ENCODE measurements around the gene TMEM92.
"Not testable (repeated sequence)": the region's sequence is repeated elsewhere in the genome, so short reads cannot be mapped to it uniquely, and the experiment has no call there.

Gene TMEM92

DNA sequence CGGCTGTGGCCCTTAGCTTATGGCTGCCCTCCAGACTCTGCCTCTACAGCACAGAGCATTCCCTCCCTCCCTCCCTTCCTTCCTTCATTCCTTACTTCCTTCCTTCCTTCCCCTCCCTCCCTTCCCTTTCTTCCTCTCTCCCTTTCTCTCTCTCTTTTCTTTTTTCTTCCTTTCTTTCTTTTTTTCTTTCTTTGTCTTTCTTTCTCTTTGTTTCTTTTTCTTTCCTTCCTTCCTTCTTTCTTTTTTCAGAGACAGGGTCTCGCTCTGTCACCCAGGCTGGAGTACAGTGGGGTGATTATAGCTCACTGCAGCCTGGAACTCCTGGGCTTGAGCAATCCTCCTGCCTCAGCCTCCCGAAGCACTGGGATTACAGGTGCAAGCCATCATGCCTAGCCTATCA is 11.7 kb downstream of the TMEM92 start:
- in situ Hi-C loops (cut with MboI; ENCODE audit: low sequenced_read_pairs, unreplicated experiment) = no loop called here
- TF ChIP-seq, protein P1, sequence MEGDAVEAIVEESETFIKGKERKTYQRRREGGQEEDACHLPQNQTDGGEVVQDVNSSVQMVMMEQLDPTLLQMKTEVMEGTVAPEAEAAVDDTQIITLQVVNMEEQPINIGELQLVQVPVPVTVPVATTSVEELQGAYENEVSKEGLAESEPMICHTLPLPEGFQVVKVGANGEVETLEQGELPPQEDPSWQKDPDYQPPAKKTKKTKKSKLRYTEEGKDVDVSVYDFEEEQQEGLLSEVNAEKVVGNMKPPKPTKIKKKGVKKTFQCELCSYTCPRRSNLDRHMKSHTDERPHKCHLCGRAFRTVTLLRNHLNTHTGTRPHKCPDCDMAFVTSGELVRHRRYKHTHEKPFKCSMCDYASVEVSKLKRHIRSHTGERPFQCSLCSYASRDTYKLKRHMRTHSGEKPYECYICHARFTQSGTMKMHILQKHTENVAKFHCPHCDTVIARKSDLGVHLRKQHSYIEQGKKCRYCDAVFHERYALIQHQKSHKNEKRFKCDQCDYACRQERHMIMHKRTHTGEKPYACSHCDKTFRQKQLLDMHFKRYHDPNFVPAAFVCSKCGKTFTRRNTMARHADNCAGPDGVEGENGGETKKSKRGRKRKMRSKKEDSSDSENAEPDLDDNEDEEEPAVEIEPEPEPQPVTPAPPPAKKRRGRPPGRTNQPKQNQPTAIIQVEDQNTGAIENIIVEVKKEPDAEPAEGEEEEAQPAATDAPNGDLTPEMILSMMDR (IDR thresholded peaks at IDR 0.05; ENCODE audit: borderline replicate concordance, control extremely low read depth, extremely low read depth, insufficient read depth, missing control alignments) = no peak
- no peak for DNase-seq (ENCODE audit: low spot score)

DNA sequence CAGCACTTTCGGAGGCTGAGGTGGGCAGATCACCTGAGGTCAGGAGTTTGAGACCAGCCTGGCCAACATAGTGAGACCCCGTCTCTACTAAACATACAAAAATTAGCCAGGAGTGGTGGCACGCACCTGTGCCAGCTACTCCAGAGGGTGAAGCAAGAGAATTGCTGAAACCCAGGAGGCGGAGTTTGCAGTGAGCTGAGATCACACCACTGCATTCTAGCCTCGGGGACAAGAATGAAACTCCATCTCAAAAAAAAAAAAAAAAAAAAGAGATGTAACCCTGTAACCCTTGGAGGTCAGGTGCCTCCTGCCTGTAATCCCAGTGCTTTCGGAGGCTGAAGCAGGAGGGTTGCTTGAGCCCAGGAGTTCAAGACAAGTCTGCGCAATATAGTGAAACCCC is 13.0 kb downstream of the TMEM92 start:
- in situ Hi-C loops (cut with MboI; ENCODE audit: low sequenced_read_pairs, unreplicated experiment); DNase-seq (ENCODE audit: low spot score): not testable (repeated sequence)

DNA sequence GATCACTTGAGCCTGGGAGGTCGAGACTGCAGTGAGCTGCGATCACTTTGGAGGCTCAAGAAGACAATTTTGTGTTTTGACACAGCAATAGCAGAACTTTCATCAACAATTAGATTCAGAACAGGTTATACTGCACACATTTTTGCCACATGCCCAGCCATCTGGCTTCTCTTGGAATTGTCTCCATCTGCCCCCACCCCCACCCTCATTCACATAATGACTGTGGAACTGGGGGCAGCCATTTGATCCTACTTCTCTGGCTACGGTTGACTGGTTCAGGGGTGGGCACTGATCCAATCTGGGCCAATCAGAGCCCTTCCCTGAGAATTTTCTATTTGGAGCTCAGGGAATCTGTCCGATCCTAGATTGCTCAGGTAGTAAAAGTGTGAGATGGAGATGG is 14.0 kb downstream of the TMEM92 start:
- TF ChIP-seq, protein P1 (IDR thresholded peaks at IDR 0.05; ENCODE audit: borderline replicate concordance, control extremely low read depth, extremely low read depth, insufficient read depth, missing control alignments) = no peak
- in situ Hi-C loops (cut with MboI; ENCODE audit: low sequenced_read_pairs, unreplicated experiment) = no loop called here
- no peak for DNase-seq (ENCODE audit: low spot score)

DNA sequence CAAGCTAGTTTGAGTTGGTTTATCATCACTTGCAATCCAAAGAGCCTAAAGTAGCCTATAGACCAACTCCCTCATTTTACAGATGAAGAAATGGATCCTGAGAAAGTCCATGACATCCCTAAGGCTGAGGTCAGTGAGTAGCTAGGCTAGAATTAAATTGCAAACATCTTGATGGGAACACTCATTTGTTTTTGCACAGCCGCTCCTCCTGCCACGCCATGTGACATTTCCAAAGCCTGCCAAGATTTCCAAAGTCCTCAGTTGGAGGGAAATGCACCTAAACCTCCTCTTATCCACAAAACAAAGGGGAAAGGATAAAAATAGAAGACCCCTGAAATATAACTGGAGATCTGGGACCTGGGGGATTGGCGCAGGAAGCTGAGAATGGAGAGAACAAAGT is 15.0 kb downstream of the TMEM92 start:
- in situ Hi-C loops (cut with MboI; ENCODE audit: low sequenced_read_pairs, unreplicated experiment) = no loop called here
- DNase-seq (ENCODE audit: low spot score) = no peak
- TF ChIP-seq, protein P1 (IDR thresholded peaks at IDR 0.05; ENCODE audit: borderline replicate concordance, control extremely low read depth, extremely low read depth, insufficient read depth, missing control alignments) = no peak

DNA sequence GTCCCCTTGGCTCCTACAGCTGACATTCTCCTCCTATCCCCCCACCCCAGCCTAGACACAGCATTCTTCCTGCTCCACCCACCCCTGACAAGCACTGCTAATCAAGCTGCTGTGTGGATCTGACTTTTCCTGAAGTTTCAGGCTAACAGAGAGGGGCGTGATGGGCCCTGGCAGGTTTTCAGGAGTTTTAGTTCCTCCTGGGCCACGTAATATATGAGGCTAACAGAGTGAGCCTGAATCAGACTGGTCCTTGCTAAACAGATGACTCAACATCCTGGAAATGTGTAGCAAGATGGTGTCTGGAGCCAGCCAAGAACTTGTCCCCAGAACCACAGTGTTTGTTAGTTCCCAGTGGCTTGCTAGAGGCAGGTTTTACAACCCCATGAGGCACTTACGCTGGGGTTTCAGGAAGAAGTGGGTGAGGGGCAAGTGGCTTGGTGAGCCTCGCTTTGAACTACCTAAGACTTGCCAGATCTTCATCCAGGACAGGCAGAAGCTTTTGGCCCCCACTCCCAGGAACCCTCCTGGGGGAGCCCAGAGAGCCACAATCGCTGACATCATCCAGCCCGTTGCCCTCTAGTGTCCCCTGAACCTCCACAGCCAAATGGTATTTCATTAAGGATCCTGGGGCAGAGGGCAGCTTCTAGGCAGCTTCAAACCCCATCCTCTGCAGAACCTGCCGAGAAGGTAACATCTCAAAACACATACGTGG is 15.9 kb downstream of the TMEM92 start:
- in situ Hi-C loops (cut with MboI; ENCODE audit: low sequenced_read_pairs, unreplicated experiment) = loop anchor here (10.0 kb wide), 1 partner anchor 95 kb away; no protein-coding TSS in a partner anchor
- TF ChIP-seq, protein P1 (IDR thresholded peaks at IDR 0.05; ENCODE audit: borderline replicate concordance, control extremely low read depth, extremely low read depth, insufficient read depth, missing control alignments) = no peak
- no peak for DNase-seq (ENCODE audit: low spot score)

DNA sequence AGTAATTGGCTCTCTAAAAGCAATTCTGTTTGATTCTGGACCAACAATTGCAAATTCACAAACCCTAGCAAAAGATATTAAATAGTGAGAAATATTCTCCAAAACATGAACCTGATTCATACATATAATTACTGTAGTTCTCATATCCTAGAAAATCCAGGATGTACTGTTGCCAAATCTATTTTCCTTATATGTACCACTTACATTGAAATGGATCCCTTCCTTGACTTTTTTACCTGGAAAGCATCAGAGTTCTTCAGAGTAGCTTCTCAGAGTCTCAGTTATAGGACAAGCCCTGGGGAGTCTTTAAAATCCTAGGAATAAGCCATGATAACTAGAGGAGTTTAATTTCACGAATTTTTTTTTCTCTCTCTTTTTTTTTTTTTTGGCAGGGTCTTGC is 16.7 kb downstream of the TMEM92 start:
- in situ Hi-C loops (cut with MboI; ENCODE audit: low sequenced_read_pairs, unreplicated experiment) = loop anchor here (10.0 kb wide), 1 partner anchor 96 kb away; no protein-coding TSS in a partner anchor
- DNase-seq (ENCODE audit: low spot score) = no peak
- TF ChIP-seq, protein P1 (IDR thresholded peaks at IDR 0.05; ENCODE audit: borderline replicate concordance, control extremely low read depth, extremely low read depth, insufficient read depth, missing control alignments) = no peak

DNA sequence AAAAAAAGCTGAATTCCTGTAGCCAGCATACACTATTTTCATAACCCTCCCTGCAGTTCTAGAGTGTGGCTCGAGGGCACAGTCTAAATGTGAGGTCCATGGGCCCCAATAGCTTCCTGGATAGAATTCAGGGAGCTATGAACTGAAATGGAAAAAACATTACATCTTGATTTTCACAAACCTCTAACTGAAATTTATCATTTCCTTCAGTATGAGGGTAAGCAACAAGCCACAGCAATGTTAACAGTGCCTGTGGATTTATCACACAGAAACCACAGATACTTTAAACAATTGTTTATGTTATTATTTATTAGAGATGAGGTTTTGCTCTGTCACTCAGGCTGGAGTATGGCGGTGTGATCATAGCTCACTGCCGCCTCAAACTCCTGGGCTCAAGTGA is 18.2 kb downstream of the TMEM92 start:
- no peak for DNase-seq (ENCODE audit: low spot score)
- in situ Hi-C loops (cut with MboI; ENCODE audit: low sequenced_read_pairs, unreplicated experiment) = loop anchor here (10.0 kb wide), 1 partner anchor 98 kb away; no protein-coding TSS in a partner anchor
- TF ChIP-seq, protein P1 (IDR thresholded peaks at IDR 0.05; ENCODE audit: borderline replicate concordance, control extremely low read depth, extremely low read depth, insufficient read depth, missing control alignments) = no peak
